Liver (tissue), 9 donors: ENCODE data around the gene ABLIM1. TPM values are rescaled to one million over a fixed set of nuclear protein-coding genes. Genes with fewer than 3 reads are reported as not detected.

Experiments
- DNase-seq: peaks from one replicate; pipeline ENCODE4 v3.0.0-alpha.2; 2017; ENCODE audit warnings: low spot score
- H3K27ac ChIP-seq, 2 donors: one replicate each; pipeline ENCODE4 v1.7.0; 2013; ENCODE audit warnings: inconsistent platforms in 2 of 2, low read length in 2 of 2, control low read depth in 1 of 2, low read depth in 1 of 2, mild to moderate bottlenecking in 1 of 2
- H3K27me3 ChIP-seq, 4 donors: one replicate each; pipeline versions ENCODE4 v1.6.1 to v1.7.0; 2013; ENCODE audit warnings: low read length in 3 of 4, inconsistent platforms in 1 of 4, mild to moderate bottlenecking in 1 of 4, moderate library complexity in 1 of 4; ENCODE audit not compliant: control insufficient read depth in 4 of 4, insufficient read depth in 4 of 4
- H3K36me3 ChIP-seq, 4 donors: one replicate each; pipeline versions ENCODE4 v1.6.1 to v1.7.0; 2013; ENCODE audit warnings: low read length in 3 of 4, mild to moderate bottlenecking in 3 of 4, low read depth in 1 of 4, moderate library complexity in 1 of 4; ENCODE audit not compliant: control insufficient read depth in 4 of 4, insufficient read depth in 3 of 4
- H3K4me1 ChIP-seq, 4 donors: one replicate each; pipeline versions ENCODE4 v1.6.1 to v1.7.0; 2013; ENCODE audit warnings: low read length in 3 of 4, mild to moderate bottlenecking in 3 of 4, moderate library complexity in 1 of 4; ENCODE audit not compliant: control insufficient read depth in 4 of 4, insufficient read depth in 4 of 4
- H3K4me3 ChIP-seq, 3 donors: one replicate each; pipeline versions ENCODE4 v1.6.1 to v1.7.0; 2013; ENCODE audit warnings: low read length in 3 of 3, control low read depth in 1 of 3, low read depth in 1 of 3, mild to moderate bottlenecking in 1 of 3
- H3K9ac ChIP-seq, 2 donors: one replicate each; pipeline ENCODE4 v1.7.0; 2013; ENCODE audit warnings: low read length in 2 of 2, mild to moderate bottlenecking in 2 of 2, moderate library complexity in 2 of 2, control low read depth in 1 of 2, low read depth in 1 of 2
- H3K9me3 ChIP-seq, 4 donors: one replicate each; pipeline versions ENCODE4 v1.6.1 to v1.7.0; 2013; ENCODE audit warnings: low read length in 3 of 4; ENCODE audit not compliant: control insufficient read depth in 4 of 4
- ATF3 ChIP-seq: IDR thresholded peaks from 2 replicates; pipeline ENCODE4 v1.6.1; 2016; ENCODE audit warnings: antibody characterized with exemption
- FOXA1 ChIP-seq: IDR thresholded peaks from 2 replicates; pipeline ENCODE4 v1.6.1; 2016; ENCODE audit warnings: antibody characterized with exemption
- FOXA2 ChIP-seq: IDR thresholded peaks from 2 replicates; pipeline ENCODE4 v1.6.1; 2016; ENCODE audit warnings: antibody characterized with exemption
- GABPA ChIP-seq, 2 donors: IDR thresholded peaks in 1 of 2; conservative IDR thresholded peaks in 1 of 2; 2 replicates each; pipeline ENCODE4 v1.6.1; 2016; ENCODE audit warnings: antibody characterized with exemption in 2 of 2, mild to moderate bottlenecking in 1 of 2, moderate library complexity in 1 of 2
- HNF4A ChIP-seq, 2 donors: conservative IDR thresholded peaks; 2 replicates each; pipeline ENCODE4 v1.6.1; 2016; ENCODE audit warnings: antibody characterized with exemption in 2 of 2, mild to moderate bottlenecking in 2 of 2
- HNF4G ChIP-seq: IDR thresholded peaks from 2 replicates; pipeline ENCODE4 v1.6.1; 2016; ENCODE audit warnings: antibody characterized with exemption
- JUND ChIP-seq, 2 donors: IDR thresholded peaks; 2 replicates each; pipeline ENCODE4 v1.6.1; 2016; ENCODE audit warnings: antibody characterized with exemption in 2 of 2
- MAX ChIP-seq: IDR thresholded peaks from 2 replicates; pipeline ENCODE4 v1.6.1; 2016; ENCODE audit warnings: antibody characterized with exemption
- NR2F2 ChIP-seq: IDR thresholded peaks from 2 replicates; pipeline ENCODE4 v1.6.1; 2016; ENCODE audit warnings: antibody characterized with exemption
- RAD21 ChIP-seq, 2 donors: IDR thresholded peaks; 2 replicates each; pipeline ENCODE4 v1.6.1; 2016; ENCODE audit warnings: antibody characterized with exemption in 2 of 2, mild to moderate bottlenecking in 2 of 2
- RXRA ChIP-seq, 2 donors: IDR thresholded peaks; 2 replicates each; pipeline ENCODE4 v1.6.1; 2017 to 2018; ENCODE audit warnings: antibody characterized with exemption in 2 of 2, mild to moderate bottlenecking in 1 of 2
- SP1 ChIP-seq: IDR thresholded peaks from 2 replicates; pipeline ENCODE4 v1.6.1; 2018; ENCODE audit warnings: antibody characterized with exemption, mild to moderate bottlenecking
- TAF1 ChIP-seq: conservative IDR thresholded peaks from 2 replicates; pipeline ENCODE4 v1.6.1; 2016; ENCODE audit warnings: antibody characterized with exemption, mild to moderate bottlenecking
- YY1 ChIP-seq: IDR thresholded peaks from 2 replicates; pipeline ENCODE4 v1.6.1; 2016; ENCODE audit warnings: antibody characterized with exemption, mild to moderate bottlenecking
- ZBTB33 ChIP-seq: IDR thresholded peaks from 2 replicates; pipeline ENCODE4 v1.6.1; 2016; ENCODE audit warnings: antibody characterized with exemption
- WGBS: extraction: QIAGEN DNeasy Blood & Tissue Kit; methylation state at CpG from one replicate; pipeline ENCODE4 v1.1.7; 2013; 5-methylcytosine and 5-hydroxymethylcytosine counted together
- polyA plus RNA-seq, 2 donors: library from polyadenylated mRNA; stranded (reverse) in 1 of 2; unstranded in 1 of 2; fragments of 200-250 nt in 1 of 2; fragments of >200 nt in 1 of 2; fragmentation: Nextera tagmentation in 1 of 2; extraction: Ambion mirVana in 1 of 2; gene quantifications; one replicate each; pipeline versions ENCODE4 v1.2.1 to v1.2.3, GENCODE V29; 2013 to 2015
- total RNA-seq, 2 donors: library from RNA; depleted of rRNA; stranded (reverse); fragments of >200 nt; gene quantifications; one replicate each; pipeline ENCODE4 v1.2.3, GENCODE V29; 2014
- TF ChIP-seq, protein P1 (sequence below): fragments of 150-350 bp; IDR thresholded peaks from 2 replicates; pipeline ENCODE4 v1.5.1; 2017; ENCODE audit warnings: improper control_type of control experiment, low read depth, low read length; ENCODE audit not compliant: missing input control
- TF ChIP-seq, protein P2 (sequence below): IDR thresholded peaks from 2 replicates; pipeline ENCODE4 v1.6.1; 2016; ENCODE audit warnings: antibody characterized with exemption, mild to moderate bottlenecking
- donor health status: healthy.
- donor health status: healthy.
- donor health status: healthy.
- donor health status: healthy.
- donor health status: healthy.

Gene ABLIM1
- total and polyA plus RNA-seq, 4 donors: 10.9 to 31.3 (median 13.1) TPM

GRCh38 chr10:114430688-114431413, 227.2 kb downstream of the ABLIM1 start:
- no peak overlapping the region for H3K9ac ChIP-seq
- TF ChIP-seq, protein P1, sequence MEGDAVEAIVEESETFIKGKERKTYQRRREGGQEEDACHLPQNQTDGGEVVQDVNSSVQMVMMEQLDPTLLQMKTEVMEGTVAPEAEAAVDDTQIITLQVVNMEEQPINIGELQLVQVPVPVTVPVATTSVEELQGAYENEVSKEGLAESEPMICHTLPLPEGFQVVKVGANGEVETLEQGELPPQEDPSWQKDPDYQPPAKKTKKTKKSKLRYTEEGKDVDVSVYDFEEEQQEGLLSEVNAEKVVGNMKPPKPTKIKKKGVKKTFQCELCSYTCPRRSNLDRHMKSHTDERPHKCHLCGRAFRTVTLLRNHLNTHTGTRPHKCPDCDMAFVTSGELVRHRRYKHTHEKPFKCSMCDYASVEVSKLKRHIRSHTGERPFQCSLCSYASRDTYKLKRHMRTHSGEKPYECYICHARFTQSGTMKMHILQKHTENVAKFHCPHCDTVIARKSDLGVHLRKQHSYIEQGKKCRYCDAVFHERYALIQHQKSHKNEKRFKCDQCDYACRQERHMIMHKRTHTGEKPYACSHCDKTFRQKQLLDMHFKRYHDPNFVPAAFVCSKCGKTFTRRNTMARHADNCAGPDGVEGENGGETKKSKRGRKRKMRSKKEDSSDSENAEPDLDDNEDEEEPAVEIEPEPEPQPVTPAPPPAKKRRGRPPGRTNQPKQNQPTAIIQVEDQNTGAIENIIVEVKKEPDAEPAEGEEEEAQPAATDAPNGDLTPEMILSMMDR: no peak
- TF ChIP-seq NR2F2 (no peak), FOXA1 (no peak), HNF4G (no peak), ATF3 (no peak)
- TF ChIP-seq, protein P2, sequence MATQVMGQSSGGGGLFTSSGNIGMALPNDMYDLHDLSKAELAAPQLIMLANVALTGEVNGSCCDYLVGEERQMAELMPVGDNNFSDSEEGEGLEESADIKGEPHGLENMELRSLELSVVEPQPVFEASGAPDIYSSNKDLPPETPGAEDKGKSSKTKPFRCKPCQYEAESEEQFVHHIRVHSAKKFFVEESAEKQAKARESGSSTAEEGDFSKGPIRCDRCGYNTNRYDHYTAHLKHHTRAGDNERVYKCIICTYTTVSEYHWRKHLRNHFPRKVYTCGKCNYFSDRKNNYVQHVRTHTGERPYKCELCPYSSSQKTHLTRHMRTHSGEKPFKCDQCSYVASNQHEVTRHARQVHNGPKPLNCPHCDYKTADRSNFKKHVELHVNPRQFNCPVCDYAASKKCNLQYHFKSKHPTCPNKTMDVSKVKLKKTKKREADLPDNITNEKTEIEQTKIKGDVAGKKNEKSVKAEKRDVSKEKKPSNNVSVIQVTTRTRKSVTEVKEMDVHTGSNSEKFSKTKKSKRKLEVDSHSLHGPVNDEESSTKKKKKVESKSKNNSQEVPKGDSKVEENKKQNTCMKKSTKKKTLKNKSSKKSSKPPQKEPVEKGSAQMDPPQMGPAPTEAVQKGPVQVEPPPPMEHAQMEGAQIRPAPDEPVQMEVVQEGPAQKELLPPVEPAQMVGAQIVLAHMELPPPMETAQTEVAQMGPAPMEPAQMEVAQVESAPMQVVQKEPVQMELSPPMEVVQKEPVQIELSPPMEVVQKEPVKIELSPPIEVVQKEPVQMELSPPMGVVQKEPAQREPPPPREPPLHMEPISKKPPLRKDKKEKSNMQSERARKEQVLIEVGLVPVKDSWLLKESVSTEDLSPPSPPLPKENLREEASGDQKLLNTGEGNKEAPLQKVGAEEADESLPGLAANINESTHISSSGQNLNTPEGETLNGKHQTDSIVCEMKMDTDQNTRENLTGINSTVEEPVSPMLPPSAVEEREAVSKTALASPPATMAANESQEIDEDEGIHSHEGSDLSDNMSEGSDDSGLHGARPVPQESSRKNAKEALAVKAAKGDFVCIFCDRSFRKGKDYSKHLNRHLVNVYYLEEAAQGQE: no peak
- no peaks in the 10 kb centered on the region for H3K9me3 ChIP-seq
- no peak overlapping the region for H3K27ac ChIP-seq
- H3K36me3 ChIP-seq: peaks cover 0 to 26% (median 15%) of the 10 kb centered on the region in 4 donors
- no peaks in the 10 kb centered on the region for H3K27me3 ChIP-seq
- whole genome bisulfite sequencing: 97% methylated on average over 12 of the region's 12 CpGs
- H3K4me3 ChIP-seq: no peak overlapping the region
- no peak for DNase-seq
- no peaks in the 10 kb centered on the region for H3K4me1 ChIP-seq

- 89% methylated on average over 9 of the region's 9 CpGs for WGBS
- Histone ChIP-seq H3K27me3 (no peaks in the 10 kb centered on the region), H3K9ac (no peak overlapping the region), H3K4me1 (no peaks in the 10 kb centered on the region), H3K4me3 (no peak overlapping the region), H3K36me3 (peaks cover 0 to 15% (median 8%) of the 10 kb centered on the region in 4 donors), H3K9me3 (no peaks in the 10 kb centered on the region), H3K27ac (no peak overlapping the region)
- no peak for DNase-seq
- TF ChIP-seq, protein P1: no peak
- TF ChIP-seq TAF1: no peak
- TF ChIP-seq HNF4A (conservative IDR thresholded peaks at IDR 0.05): no peak
- TF ChIP-seq MAX: no peak
- TF ChIP-seq HNF4G: no peak
- no peak for TF ChIP-seq SP1
- no peak for TF ChIP-seq JUND (IDR thresholded peaks at IDR 0.05)
- TF ChIP-seq NR2F2: no peak
- no peak for TF ChIP-seq YY1
- no peak for TF ChIP-seq RAD21 (IDR thresholded peaks at IDR 0.05)
- no peak for TF ChIP-seq FOXA2
- no peak for TF ChIP-seq ZBTB33
- no peak for TF ChIP-seq GABPA (IDR thresholded peaks at IDR 0.05 in 1 of 2, conservative IDR thresholded peaks at IDR 0.05 in 1 of 2)
- TF ChIP-seq RXRA (IDR thresholded peaks at IDR 0.05): no peak
Measured at GRCh38 chr10:114429581-114430335, 228.3 kb downstream of the ABLIM1 start.
